Measurements from ENCODE around the gene NCOA4. TPM values are rescaled to one million over a fixed set of nuclear protein-coding genes. Genes with fewer than 3 reads are reported as not detected.
"Not testable (repeated sequence)": the region's sequence is repeated elsewhere in the genome, so short reads cannot be mapped to it uniquely, and the experiment has no call there.

The NCOA4 gene
- total RNA-seq, 1 donor from 2014 or later = 191 TPM

DNA sequence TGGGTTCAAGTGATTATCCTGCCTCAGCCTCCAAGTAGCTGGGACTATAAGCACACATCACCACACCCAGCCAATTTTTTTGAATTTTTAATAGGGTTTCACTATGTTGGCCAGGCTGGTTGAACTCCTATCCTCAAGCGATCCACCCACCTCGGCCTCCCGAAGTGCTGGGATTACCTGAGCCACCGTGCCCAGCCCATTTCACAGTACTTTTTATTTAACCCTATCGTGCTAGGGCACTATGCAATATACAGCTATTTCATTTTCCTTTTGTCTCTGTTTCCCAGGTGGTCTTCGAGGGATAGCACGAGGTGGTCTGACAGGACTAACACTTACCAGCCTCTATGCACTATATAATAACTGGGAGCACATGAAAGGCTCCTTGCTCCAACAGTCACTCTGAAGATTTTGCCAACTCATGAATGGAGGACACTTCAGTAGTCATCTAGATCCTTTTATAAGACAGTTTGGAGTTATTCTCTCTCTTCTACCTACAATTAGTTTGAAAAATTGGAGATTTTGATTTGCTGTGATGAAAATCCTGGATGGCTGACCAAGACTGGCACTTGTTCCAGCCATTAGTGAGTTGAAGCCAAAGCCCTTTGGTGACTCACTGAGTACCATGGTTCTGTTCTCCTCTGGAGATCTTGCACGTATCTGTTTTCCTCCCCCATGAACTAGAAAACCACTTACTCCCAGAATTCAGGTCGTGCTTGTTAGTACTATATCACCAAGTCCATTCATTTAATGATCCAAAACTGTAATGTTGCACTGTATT, 27.3 kb downstream of the NCOA4 start:
- Mint-ChIP-seq H3K4me1 (ENCODE audit: unreplicated experiment) (no peaks in the 10 kb centered on the region), H3K27me3 (ENCODE audit: unreplicated experiment) (no peaks in the 10 kb centered on the region), H3K9me3 (ENCODE audit: unreplicated experiment) (no peaks in the 10 kb centered on the region), H3K4me3 (ENCODE audit: unreplicated experiment) (no peak overlapping the region), H3K36me3 (ENCODE audit: low read depth, unreplicated experiment) (peaks cover 31% of the 10 kb centered on the region), H3K27ac (ENCODE audit: unreplicated experiment) (no peak overlapping the region)
- TF ChIP-seq, protein P1, sequence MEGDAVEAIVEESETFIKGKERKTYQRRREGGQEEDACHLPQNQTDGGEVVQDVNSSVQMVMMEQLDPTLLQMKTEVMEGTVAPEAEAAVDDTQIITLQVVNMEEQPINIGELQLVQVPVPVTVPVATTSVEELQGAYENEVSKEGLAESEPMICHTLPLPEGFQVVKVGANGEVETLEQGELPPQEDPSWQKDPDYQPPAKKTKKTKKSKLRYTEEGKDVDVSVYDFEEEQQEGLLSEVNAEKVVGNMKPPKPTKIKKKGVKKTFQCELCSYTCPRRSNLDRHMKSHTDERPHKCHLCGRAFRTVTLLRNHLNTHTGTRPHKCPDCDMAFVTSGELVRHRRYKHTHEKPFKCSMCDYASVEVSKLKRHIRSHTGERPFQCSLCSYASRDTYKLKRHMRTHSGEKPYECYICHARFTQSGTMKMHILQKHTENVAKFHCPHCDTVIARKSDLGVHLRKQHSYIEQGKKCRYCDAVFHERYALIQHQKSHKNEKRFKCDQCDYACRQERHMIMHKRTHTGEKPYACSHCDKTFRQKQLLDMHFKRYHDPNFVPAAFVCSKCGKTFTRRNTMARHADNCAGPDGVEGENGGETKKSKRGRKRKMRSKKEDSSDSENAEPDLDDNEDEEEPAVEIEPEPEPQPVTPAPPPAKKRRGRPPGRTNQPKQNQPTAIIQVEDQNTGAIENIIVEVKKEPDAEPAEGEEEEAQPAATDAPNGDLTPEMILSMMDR (IDR thresholded peaks at IDR 0.05; ENCODE audit: unreplicated experiment) = no peak
- DNase-seq (ENCODE audit: low spot score) = no peak

DNA sequence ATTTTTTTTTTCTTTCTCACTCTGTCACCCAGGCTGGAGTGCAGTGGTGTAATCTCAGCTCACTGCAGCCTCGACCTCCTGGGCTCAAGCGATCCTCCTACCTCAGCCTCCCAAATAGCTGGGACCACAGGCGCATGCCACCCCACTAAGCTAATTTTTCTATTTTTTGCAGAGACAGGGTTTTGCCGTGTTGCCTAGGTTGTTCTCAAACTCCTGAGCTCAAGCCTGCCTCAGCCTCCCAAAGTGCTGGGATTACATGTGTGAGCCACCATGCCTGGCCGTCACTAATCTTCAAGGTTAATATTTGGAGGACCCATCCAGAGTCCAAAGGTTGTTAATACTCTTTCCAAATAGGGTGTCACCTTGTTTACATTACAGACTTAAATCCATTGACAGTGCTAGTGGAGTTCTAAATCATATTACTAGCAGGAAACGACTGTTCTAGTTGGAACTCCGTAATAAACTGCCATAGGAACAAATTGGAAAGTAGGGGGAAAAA, 28.2 kb downstream of the NCOA4 start:
- H3K4me3 Mint-ChIP-seq (ENCODE audit: unreplicated experiment); DNase-seq (ENCODE audit: low spot score); H3K4me1 Mint-ChIP-seq (ENCODE audit: unreplicated experiment); H3K27ac Mint-ChIP-seq (ENCODE audit: unreplicated experiment); H3K27me3 Mint-ChIP-seq (ENCODE audit: unreplicated experiment); H3K9me3 Mint-ChIP-seq (ENCODE audit: unreplicated experiment): not testable (repeated sequence)
- peaks cover 35% of the 10 kb centered on the region for H3K36me3 Mint-ChIP-seq (ENCODE audit: low read depth, unreplicated experiment)

DNA sequence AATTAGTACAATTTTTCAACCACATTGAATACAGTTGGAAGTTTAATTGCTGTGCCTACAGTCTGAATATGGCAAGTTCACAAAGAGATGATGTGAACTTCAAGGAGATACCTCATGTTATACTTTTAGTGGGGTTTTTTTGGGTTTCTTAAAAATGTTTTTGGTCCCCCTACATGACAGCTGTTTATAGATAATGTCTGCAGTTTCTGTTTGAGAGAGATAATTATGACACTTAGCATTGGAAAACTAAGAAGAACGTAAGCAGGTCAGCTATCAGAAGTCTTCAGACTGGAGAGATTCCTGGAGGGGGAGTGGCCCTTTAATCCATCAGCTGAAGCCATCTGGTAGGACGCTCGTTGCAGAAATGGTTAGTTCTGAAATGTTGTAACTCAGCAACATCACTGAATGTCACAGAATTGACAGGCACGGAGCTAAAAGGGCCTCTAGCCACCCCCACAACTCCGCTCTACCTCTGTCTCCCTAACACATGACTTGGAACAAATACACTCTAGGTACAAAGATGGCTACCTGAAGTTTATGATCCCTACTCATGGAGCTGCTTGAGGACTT, 29.2 kb downstream of the NCOA4 start:
- peaks cover 37% of the 10 kb centered on the region for H3K36me3 Mint-ChIP-seq (ENCODE audit: low read depth, unreplicated experiment)

DNA sequence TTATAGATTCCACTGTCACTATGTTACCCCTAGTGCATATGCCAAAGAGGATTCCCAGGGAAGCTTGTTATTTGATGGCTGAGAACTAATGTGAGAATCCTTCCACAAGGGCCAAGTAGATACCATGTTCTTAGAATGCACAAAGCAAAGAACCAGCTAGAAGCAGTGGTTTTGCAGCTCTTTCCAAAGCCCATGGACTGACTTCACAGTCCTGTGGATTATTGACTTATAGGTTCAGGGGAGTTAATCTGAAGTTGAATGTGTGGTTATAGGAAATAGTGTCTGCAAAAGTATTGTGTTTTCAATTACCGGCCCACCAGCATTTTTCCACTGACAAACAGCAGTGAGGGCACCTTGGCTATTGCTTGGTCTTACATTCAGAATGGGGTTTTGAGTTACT, 29.9 kb downstream of the NCOA4 start:
- TF ChIP-seq, protein P1 (IDR thresholded peaks at IDR 0.05; ENCODE audit: unreplicated experiment) = no peak
- DNase-seq (ENCODE audit: low spot score) = no peak
- Mint-ChIP-seq H3K27ac (ENCODE audit: unreplicated experiment) (no peak overlapping the region), H3K36me3 (ENCODE audit: low read depth, unreplicated experiment) (peaks cover 37% of the 10 kb centered on the region), H3K4me1 (ENCODE audit: unreplicated experiment) (no peaks in the 10 kb centered on the region), H3K4me3 (ENCODE audit: unreplicated experiment) (no peak overlapping the region), H3K27me3 (ENCODE audit: unreplicated experiment) (no peaks in the 10 kb centered on the region), H3K9me3 (ENCODE audit: unreplicated experiment) (no peaks in the 10 kb centered on the region)

More for the DNA sequence above, 29.2 kb downstream of the NCOA4 start:
- H3K4me1 Mint-ChIP-seq (ENCODE audit: unreplicated experiment) = no peaks in the 10 kb centered on the region
- TF ChIP-seq, protein P1 (IDR thresholded peaks at IDR 0.05; ENCODE audit: unreplicated experiment) = no peak
- no peak overlapping the region for H3K4me3 Mint-ChIP-seq (ENCODE audit: unreplicated experiment)
- no peaks in the 10 kb centered on the region for H3K27me3 Mint-ChIP-seq (ENCODE audit: unreplicated experiment)
- H3K9me3 Mint-ChIP-seq (ENCODE audit: unreplicated experiment) = no peaks in the 10 kb centered on the region
- DNase-seq (ENCODE audit: low spot score) = no peak
- peak overlapping the region; percentile 30 for H3K27ac Mint-ChIP-seq (ENCODE audit: unreplicated experiment)

DNA sequence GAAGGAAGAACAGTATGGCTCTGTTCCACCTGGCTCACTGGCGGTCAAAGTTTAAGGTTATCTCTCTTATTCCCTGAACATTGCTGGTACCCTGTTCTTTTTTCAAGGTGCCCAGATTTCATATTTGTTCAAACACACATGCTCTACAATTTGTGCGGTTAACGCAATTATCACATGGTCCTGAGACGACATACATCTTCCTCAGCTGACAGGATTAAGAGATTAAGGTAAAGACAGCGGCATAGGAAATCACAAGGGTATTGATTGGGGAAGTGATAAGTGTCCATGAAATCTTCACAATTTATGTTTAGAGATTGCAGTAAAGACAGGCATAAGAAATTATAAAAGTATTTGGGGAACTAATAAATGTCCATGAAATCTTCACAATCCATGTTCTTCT, 30.5 kb downstream of the NCOA4 start:
- H3K9me3 Mint-ChIP-seq (ENCODE audit: unreplicated experiment); H3K27ac Mint-ChIP-seq (ENCODE audit: unreplicated experiment): not testable (repeated sequence)

More for the DNA sequence above, 30.5 kb downstream of the NCOA4 start:
- H3K4me1 Mint-ChIP-seq (ENCODE audit: unreplicated experiment); H3K4me3 Mint-ChIP-seq (ENCODE audit: unreplicated experiment); DNase-seq (ENCODE audit: low spot score); H3K27me3 Mint-ChIP-seq (ENCODE audit: unreplicated experiment): not testable (repeated sequence)
- peaks cover 37% of the 10 kb centered on the region for H3K36me3 Mint-ChIP-seq (ENCODE audit: low read depth, unreplicated experiment)

All from endothelial cell (in vitro differentiated cells).